NB4 (cell line): ENCODE results near the gene CA12.

Source experiments
- CTCF ChIP-seq: IDR thresholded peaks from one replicate; pipeline ENCODE4 v1.5.1; 2012; ENCODE audit warnings: low read depth, low read length
- MAX ChIP-seq: IDR thresholded peaks from 2 replicates; pipeline ENCODE4 v1.6.1; 2011; ENCODE audit warnings: low read depth, low read length
- POLR2A ChIP-seq: IDR thresholded peaks from 2 replicates; pipeline ENCODE4 v1.6.1; 2011; ENCODE audit warnings: mild to moderate bottlenecking; ENCODE audit not compliant: insufficient read length; ENCODE audit errors: extremely low read depth

- TF ChIP-seq MAX (no peak), CTCF (no peak), POLR2A (no peak)
Measured at GRCh38 chr15:63344731-63345390, 36.8 kb downstream of the CA12 start.
